Measurements from ENCODE around the gene PARPBP. TPM values are rescaled to one million over a fixed set of nuclear protein-coding genes. Genes with fewer than 3 reads are reported as not detected.

PARPBP gene, protein sequence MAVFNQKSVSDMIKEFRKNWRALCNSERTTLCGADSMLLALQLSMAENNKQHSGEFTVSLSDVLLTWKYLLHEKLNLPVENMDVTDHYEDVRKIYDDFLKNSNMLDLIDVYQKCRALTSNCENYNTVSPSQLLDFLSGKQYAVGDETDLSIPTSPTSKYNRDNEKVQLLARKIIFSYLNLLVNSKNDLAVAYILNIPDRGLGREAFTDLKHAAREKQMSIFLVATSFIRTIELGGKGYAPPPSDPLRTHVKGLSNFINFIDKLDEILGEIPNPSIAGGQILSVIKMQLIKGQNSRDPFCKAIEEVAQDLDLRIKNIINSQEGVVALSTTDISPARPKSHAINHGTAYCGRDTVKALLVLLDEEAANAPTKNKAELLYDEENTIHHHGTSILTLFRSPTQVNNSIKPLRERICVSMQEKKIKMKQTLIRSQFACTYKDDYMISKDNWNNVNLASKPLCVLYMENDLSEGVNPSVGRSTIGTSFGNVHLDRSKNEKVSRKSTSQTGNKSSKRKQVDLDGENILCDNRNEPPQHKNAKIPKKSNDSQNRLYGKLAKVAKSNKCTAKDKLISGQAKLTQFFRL
- 47.7 and 50.5 TPM in 2 replicates for polyA plus RNA-seq

GRCh38 chr12:102119674-102120563 lies at the start of gene PARPBP, which contains the start of gene NUP37:
TSS of gene PARPBP (plus strand) at chr12:102120183. CDS start at chr12:102123889, 3,706 bp downstream.
TSS of gene NUP37 (minus strand) at chr12:102120114. CDS start at chr12:102118518, 1,596 bp downstream.

DNA sequence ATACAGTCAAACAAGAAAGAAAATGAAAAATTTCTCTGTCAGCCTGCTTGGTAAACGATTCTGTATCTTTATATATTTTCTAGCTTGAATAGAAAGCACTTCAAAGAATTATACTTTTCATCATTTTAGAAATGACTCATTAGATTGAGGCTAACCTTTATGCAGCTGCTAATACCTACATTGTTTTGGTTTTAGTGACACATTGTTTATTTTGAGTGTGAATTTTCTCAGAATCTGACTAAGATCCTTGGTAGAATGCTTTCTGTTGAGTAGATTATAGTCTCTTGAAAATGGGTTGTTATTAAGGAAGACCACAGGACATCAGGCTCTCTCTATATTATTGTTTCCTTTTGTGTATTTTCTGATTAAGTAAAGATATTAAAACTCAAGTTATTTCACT lies 77.8 kb downstream of the PARPBP start, which contains the start of gene PMCH:
Gene PMCH (minus strand): TSS at position 45 of the 400 bp plus-strand sequence. CDS start 63 bp downstream, outside the sequence.

Other genes starting within 250 kb of the PARPBP start
- 6.5 and 6.6 TPM in 2 replicates for gene DRAM1, start 242.6 kb upstream of the PARPBP start, polyA plus RNA-seq
- gene WASHC3, start 58.2 kb upstream of the PARPBP start, polyA plus RNA-seq, result 384 and 405 TPM in 2 replicates
- gene NUP37, start 69 bp upstream of the PARPBP start, polyA plus RNA-seq, result 22.1 and 38.0 TPM in 2 replicates
- 0.38 and 2.1 TPM in 2 replicates for gene PMCH, start 77.7 kb downstream of the PARPBP start, polyA plus RNA-seq

Data from Purkinje cell (primary cell).